Astrocyte of the spinal cord (primary cell): ENCODE data around the gene CLDN22.

Experiments
- DNase-seq: peaks from one replicate; pipeline ENCODE4 v3.0.0; 2011; ENCODE audit warnings: low read depth, low spot score
- H3K4me3 ChIP-seq: 2 replicates; pipeline ENCODE4 v1.5.1; 2011; ENCODE audit warnings: low read depth, mild to moderate bottlenecking, low read length, moderate library complexity
- CTCF ChIP-seq: IDR thresholded peaks from 2 replicates; pipeline ENCODE4 v1.5.1; 2012; ENCODE audit warnings: low read depth, mild to moderate bottlenecking, low read length, inconsistent platforms
- in situ Hi-C: cut with HindIII; loops from 2 replicates; pipeline ENCODE4 v1.10.0; 2017; ENCODE audit warnings: low sequenced_read_pairs

The CLDN22 gene

GRCh38 chr4:183299464-183299863 lies 20.6 kb downstream of the CLDN22 start:
- TF ChIP-seq CTCF, result no peak
- no peak overlapping the region for H3K4me3 ChIP-seq
- in situ Hi-C loops, result no loop called here
- DNase-seq, result no peak

- in situ Hi-C loops, result no loop called here
Observed at GRCh38 chr4:183297675-183298074, 22.4 kb downstream of the CLDN22 start.

GRCh38 chr4:183295711-183296110 lies 24.4 kb downstream of the CLDN22 start:
- DNase-seq, result no peak
- H3K4me3 ChIP-seq, result no peak overlapping the region
- in situ Hi-C loops, result no loop called here
- no peak for TF ChIP-seq CTCF

More at GRCh38 chr4:183297675-183298074, 22.4 kb downstream of the CLDN22 start:
- DNase-seq, result no peak
- no peak overlapping the region for H3K4me3 ChIP-seq
- TF ChIP-seq CTCF, result no peak

GRCh38 chr4:183291070-183291469 lies 29.0 kb downstream of the CLDN22 start:
- DNase-seq, result no peak
- TF ChIP-seq CTCF, result no peak
- in situ Hi-C loops, result no loop called here
- no peak overlapping the region for H3K4me3 ChIP-seq

GRCh38 chr4:183289688-183290087 lies 30.4 kb downstream of the CLDN22 start:
- no peak for TF ChIP-seq CTCF
- in situ Hi-C loops, result no loop called here
- H3K4me3 ChIP-seq, result no peak overlapping the region
- no peak for DNase-seq

GRCh38 chr4:183288955-183289354 lies 31.1 kb downstream of the CLDN22 start:
- no peak for TF ChIP-seq CTCF
- in situ Hi-C loops, result no loop called here
- DNase-seq, result no peak
- H3K4me3 ChIP-seq, result no peak overlapping the region

GRCh38 chr4:183287677-183288076 lies 32.4 kb downstream of the CLDN22 start:
- no peak overlapping the region for H3K4me3 ChIP-seq
- DNase-seq, result no peak
- in situ Hi-C loops, result no loop called here
- TF ChIP-seq CTCF, result no peak
